Pons (tissue), 1 donor: ENCODE results near the gene CPSF4L.

Experiments
- DNase-seq: peaks from one replicate; pipeline ENCODE4 v3.0.0-alpha.2; 2016; ENCODE audit warnings: low spot score

The CPSF4L gene

DNA sequence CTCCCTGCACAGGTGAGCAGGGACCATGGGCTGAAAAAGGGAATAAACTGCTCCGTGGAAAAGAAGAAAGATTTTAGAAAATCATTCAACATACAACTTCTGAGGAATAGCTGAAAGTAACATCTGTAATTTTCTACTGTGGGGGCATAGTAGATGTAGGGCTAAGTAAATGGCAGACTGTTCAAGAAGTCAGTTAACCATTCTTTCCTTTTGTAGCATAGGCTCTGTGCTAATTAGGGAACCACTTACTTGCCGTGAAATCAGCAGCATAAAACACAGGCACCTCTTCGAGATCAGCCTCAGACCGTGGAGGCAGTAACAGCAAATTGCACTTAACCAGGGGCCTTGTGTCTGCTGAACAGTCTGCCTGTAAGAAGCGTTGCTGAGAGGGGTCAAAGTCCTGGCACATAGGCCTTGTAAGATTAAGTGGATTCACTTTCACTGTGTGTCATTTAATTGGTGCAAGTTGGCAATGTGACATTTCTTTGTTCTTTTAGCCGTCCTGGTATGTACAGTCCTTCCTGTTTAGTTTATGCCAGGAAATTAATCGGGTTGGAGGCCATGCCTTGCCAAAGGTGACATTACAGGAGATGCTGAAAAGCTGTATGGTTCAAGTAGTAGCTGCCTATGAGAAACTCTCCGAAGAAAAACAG, 58.4 kb downstream of the CPSF4L start:
- DNase-seq = no peak

DNA sequence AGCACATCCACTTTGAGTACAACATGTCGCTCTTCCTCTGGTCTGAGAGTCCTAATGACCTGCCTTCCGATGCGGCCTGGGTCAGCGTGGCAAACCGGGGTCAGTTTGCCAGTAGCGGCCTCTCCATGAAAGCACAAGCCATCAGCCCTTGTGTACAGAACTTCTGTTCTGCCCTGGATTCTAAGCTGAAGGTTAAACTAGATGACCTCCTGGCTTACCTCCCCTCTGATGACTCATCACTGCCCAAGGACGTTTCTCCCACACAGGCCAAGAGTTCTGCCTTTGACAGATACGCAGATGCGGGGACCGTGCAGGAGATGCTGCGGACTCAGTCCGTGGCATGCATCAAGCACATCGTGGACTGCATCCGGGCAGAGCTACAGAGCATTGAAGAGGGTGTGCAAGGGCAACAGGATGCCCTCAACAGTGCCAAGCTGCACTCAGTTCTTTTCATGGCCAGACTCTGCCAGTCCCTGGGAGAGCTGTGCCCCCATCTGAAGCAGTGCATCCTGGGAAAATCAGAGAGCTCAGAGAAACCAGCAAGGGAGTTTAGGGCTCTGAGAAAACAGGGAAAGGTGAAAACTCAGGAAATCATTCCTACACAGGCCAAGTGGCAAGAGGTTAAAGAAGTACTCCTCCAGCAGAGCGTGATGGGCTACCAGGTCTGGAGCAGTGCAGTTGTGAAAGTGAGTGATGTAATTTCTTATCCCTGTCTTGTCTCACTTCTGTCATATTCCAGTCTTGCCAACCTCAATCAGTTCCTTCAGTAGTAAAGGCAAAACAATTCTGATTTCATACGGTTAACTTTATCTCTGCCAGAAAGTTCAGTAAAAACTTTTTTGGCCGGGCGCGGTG, 60.2 kb downstream of the CPSF4L start:
- DNase-seq = no peak

DNA sequence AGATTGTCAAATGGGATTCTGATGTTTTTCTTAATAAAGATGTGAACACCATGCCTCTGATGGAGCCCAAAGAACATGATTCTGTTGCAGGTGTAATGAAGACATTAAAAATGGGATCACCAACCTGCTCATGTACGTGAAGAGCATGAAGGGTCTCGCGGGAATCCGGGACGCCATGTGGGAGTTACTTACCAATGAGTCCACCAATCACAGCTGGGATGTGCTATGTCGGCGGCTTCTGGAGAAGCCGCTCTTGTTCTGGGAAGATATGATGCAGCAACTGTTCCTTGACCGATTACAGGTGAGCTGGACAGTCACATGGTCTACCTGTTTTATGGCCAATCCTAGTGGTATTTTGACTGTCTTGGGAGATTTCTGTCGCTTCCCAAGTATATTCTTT, 61.2 kb downstream of the CPSF4L start:
- no peak for DNase-seq

DNA sequence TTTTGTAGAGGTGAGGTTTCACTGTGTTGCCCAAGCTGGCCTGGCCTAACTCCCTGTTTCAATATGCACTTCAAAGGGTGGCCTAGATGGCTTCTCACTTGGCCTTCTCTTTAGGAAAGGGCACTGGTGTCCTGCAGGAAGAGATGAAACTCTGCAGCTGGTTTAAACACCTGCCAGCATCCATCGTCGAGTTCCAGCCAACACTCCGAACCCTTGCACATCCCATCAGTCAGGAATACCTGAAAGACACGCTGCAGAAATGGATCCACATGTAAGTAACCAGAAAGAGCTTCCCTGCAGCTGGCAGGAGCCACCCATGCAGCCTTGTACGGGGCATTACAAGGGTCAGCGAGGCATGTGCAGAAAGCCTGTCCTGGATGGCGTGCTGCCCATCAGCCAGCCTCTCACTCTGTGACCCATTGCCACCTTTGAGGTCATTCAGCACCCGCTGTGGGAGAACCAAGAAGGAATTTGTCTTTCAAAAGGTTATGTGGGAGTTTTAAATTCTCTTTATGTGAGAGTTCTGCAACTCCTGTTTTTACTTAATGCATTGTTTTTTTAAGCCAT, 61.8 kb downstream of the CPSF4L start:
- no peak for DNase-seq

DNA sequence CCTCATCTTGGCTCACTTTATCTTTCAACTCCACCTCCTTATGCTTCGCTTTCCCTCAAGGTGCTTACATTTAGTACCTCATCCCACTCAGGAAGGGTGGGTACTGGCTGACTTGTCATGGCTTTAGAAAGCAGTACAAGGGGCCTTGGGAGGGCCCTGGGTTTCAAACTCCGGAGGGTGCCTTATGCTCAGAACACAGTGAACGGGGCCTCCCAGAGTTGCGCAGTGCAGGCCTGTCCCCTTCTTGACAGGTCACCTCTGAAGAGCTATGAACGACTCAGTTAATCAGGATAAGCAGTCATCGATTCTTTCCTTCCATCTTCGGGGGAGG, 62.8 kb downstream of the CPSF4L start:
- no peak for DNase-seq
